ENCODE data around the gene ISG20. TPM values are rescaled to one million over a fixed set of nuclear protein-coding genes. Genes with fewer than 3 reads are reported as not detected.
"Not testable (repeated sequence)": the region's sequence is repeated elsewhere in the genome, so short reads cannot be mapped to it uniquely, and the experiment has no call there.

The ISG20 gene
- total and polyA plus RNA-seq, 2 donors: 1.7 to 9.1 TPM

- no peaks in the 10 kb centered on the region for H3K4me1 ChIP-seq (ENCODE audit: insufficient read depth)
- H3K4me3 ChIP-seq (ENCODE audit: low read depth, low read length): no peak overlapping the region
- no peak for DNase-seq (ENCODE audit: extremely low spot score)
- 78% methylated on average over 5 of the region's 5 CpGs for WGBS
- H3K36me3 ChIP-seq (ENCODE audit: insufficient read depth): no peaks in the 10 kb centered on the region
- H3K27ac ChIP-seq (ENCODE audit: low read depth): peak overlapping the region; percentile 14
Observed at GRCh38 chr15:88636654-88637053, 2.2 kb upstream of the ISG20 start.

DNA sequence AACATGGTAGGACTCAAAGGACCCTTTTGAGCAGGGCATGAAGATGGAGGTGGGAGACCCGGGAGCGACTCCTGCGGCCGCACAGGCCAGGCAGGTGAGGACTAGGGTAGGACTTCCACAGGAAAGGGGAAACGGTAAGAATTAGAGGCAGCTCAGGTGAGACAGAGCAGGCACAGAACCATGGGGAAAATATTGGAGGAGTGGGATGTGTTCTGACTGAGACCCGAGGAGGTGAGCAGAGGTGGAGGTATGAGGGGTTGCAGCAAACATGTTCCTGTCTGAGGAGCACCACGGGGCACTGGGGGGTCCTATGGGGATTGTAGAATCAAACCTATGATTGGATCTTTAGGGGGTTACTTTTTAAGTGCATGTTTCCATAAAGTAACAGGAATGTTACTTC lies 1.4 kb upstream of the ISG20 start:
- no peaks in the 10 kb centered on the region for H3K36me3 ChIP-seq (ENCODE audit: insufficient read depth)
- no peak for DNase-seq (ENCODE audit: extremely low spot score)
- WGBS: 83% methylated on average over 7 of the region's 7 CpGs
- H3K4me3 ChIP-seq (ENCODE audit: low read depth, low read length): no peak overlapping the region
- H3K4me1 ChIP-seq (ENCODE audit: insufficient read depth): no peaks in the 10 kb centered on the region
- H3K27ac ChIP-seq (ENCODE audit: low read depth): no peak overlapping the region

DNA sequence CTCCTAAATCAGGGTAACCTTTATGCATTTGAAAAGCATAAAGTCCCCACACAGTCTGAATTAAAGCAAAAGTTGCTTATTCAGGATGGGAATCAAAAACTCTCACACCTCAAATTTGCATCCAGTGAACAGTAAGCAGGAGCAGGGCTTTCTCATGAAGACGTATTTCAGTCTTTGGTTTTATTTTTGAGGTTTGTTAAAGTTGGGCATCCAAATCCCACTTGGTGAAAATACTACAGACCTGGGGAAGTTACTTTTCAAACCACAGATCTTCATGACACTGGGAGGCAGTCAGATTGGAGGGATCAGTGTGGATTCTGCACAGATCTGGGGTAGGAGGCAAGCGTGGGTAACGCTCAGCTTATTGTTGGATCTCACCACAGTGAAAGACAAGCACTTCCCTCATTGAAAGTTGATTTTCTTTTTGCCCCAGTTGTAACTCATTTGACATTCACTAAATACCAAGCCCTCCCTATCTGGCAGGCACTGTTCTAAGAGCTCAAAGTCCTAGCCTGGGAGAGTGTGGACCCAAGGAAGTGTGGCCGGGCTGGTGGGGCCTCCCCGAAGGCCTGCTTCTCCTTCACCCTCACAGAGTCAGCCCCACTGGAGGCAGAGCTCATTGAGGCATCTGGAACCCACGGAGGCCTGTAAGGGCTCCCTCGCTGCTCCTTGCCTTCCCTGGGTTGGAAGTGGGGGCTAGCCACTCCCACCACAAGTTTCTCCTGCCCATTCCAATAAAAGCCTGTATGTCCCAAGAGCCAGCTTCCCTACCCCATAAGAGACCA lies 783 bp upstream of the ISG20 start:
- peak overlapping the region; percentile 47 for H3K4me3 ChIP-seq (ENCODE audit: low read depth, low read length)
- 70% methylated on average over 7 of the region's 7 CpGs for WGBS
- DNase-seq (ENCODE audit: extremely low spot score): no peak
- peak overlapping the region; percentile 98 for H3K27ac ChIP-seq (ENCODE audit: low read depth)
- H3K4me1 ChIP-seq (ENCODE audit: insufficient read depth): no peaks in the 10 kb centered on the region
- H3K36me3 ChIP-seq (ENCODE audit: insufficient read depth): no peaks in the 10 kb centered on the region

GRCh38 chr15:88641959-88642452 lies 3.2 kb downstream of the ISG20 start:
- H3K4me1 ChIP-seq (ENCODE audit: insufficient read depth): no peaks in the 10 kb centered on the region
- H3K4me3 ChIP-seq (ENCODE audit: low read depth, low read length): no peak overlapping the region
- DNase-seq (ENCODE audit: extremely low spot score): no peak
- no peak overlapping the region for H3K27ac ChIP-seq (ENCODE audit: low read depth)
- 91% methylated on average over 12 of the region's 12 CpGs for WGBS
- H3K36me3 ChIP-seq (ENCODE audit: insufficient read depth): no peaks in the 10 kb centered on the region

GRCh38 chr15:88642514-88642913 lies 3.7 kb downstream of the ISG20 start:
- not testable (repeated sequence) for H3K27ac ChIP-seq (ENCODE audit: low read depth); H3K4me3 ChIP-seq (ENCODE audit: low read depth, low read length); H3K36me3 ChIP-seq (ENCODE audit: insufficient read depth); DNase-seq (ENCODE audit: extremely low spot score); H3K4me1 ChIP-seq (ENCODE audit: insufficient read depth)
- 94% methylated on average over 11 of the region's 11 CpGs for WGBS

- 91% methylated on average over 9 of the region's 9 CpGs for WGBS
- H3K36me3 ChIP-seq (ENCODE audit: insufficient read depth): no peaks in the 10 kb centered on the region
- H3K4me1 ChIP-seq (ENCODE audit: insufficient read depth): no peaks in the 10 kb centered on the region
- no peak overlapping the region for H3K4me3 ChIP-seq (ENCODE audit: low read depth, low read length)
- DNase-seq (ENCODE audit: extremely low spot score): no peak
- H3K27ac ChIP-seq (ENCODE audit: low read depth): no peak overlapping the region
Observed at GRCh38 chr15:88644741-88645140, 5.9 kb downstream of the ISG20 start.

DNA sequence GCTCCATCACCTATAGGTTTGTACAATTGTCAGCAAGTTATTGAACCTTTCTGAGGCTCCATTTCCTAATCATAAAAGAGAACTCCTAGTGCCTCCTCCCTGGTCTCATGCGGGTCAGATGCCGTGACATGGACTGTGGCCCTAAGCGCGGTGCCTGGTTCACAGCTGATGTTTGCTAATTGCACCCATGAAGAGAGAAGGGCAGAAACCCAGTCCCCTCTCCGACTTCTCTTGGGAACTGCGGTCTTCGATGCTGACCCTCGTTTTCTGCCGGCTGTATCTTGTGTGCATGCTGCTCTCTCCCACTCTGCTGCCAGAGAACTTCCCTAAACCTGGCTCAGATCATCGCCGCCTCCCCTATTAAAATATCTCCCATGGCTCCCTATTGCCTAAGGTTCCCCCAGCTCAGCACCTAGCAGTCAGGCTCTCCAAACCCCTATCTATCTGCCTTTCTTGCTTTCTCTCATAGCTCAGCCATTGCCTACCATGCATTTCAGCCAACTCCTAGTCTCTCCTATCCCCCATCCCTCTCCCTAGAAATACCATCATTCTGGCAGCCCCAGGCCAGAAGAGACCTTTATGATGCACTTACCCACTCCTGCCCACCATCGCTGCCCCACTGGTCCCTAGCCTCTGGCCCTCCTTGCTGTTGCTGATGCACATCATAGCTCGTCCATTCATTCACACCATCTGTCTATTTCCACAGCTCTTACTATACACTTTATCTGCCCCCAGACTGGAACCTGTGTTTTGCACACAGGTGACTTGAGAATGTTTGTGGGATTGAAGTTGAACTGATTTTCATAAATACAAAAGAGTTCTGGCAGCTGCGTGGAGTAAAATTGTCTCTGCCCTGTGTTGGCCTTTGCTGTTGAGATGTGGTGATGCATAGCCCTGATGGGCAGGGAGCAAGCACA lies 6.6 kb downstream of the ISG20 start:
- WGBS: 93% methylated on average over 14 of the region's 14 CpGs
- H3K4me3 ChIP-seq (ENCODE audit: low read depth, low read length): no peak overlapping the region
- DNase-seq (ENCODE audit: extremely low spot score): no peak

DNA sequence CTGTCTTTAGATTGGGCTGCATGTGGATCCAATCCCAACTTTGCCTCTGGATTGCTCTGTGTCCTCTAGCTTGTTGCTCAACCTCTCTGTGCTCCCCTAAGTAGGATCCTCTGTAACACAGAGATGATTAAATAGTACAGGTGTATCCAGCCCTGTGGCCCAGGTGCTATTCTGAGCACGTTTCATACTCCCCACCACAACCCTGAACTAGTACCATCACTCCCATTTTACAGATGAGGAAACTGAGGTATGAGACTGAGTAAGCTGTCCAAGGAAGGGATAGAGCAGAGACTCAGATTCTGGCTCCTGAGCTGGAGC lies 7.2 kb downstream of the ISG20 start:
- H3K4me3 ChIP-seq (ENCODE audit: low read depth, low read length): no peak overlapping the region
- WGBS: 77% methylated on average over 1 of the region's 1 CpG
- DNase-seq (ENCODE audit: extremely low spot score): no peak
- no peak overlapping the region for H3K27ac ChIP-seq (ENCODE audit: low read depth)
- no peaks in the 10 kb centered on the region for H3K36me3 ChIP-seq (ENCODE audit: insufficient read depth)
- H3K4me1 ChIP-seq (ENCODE audit: insufficient read depth): no peaks in the 10 kb centered on the region

More for the DNA sequence above, 6.6 kb downstream of the ISG20 start:
- no peaks in the 10 kb centered on the region for H3K36me3 ChIP-seq (ENCODE audit: insufficient read depth)
- H3K4me1 ChIP-seq (ENCODE audit: insufficient read depth): no peaks in the 10 kb centered on the region
- no peak overlapping the region for H3K27ac ChIP-seq (ENCODE audit: low read depth)

GRCh38 chr15:88646951-88647350 lies 8.1 kb downstream of the ISG20 start:
- Histone ChIP-seq H3K27ac (ENCODE audit: low read depth) (no peak overlapping the region), H3K4me3 (ENCODE audit: low read depth, low read length) (no peak overlapping the region), H3K4me1 (ENCODE audit: insufficient read depth) (no peaks in the 10 kb centered on the region), H3K36me3 (ENCODE audit: insufficient read depth) (no peaks in the 10 kb centered on the region)
- no peak for DNase-seq (ENCODE audit: extremely low spot score)
- WGBS: 94% methylated on average over 5 of the region's 5 CpGs

- Histone ChIP-seq H3K4me3 (ENCODE audit: low read depth, low read length) (no peak overlapping the region), H3K4me1 (ENCODE audit: insufficient read depth) (no peaks in the 10 kb centered on the region), H3K36me3 (ENCODE audit: insufficient read depth) (no peaks in the 10 kb centered on the region), H3K27ac (ENCODE audit: low read depth) (no peak overlapping the region)
- WGBS: 91% methylated on average over 11 of the region's 11 CpGs
- no peak for DNase-seq (ENCODE audit: extremely low spot score)
Observed at GRCh38 chr15:88647351-88648105, 8.7 kb downstream of the ISG20 start.

GRCh38 chr15:88648357-88649214 lies 9.8 kb downstream of the ISG20 start:
- Histone ChIP-seq H3K4me1 (ENCODE audit: insufficient read depth) (no peaks in the 10 kb centered on the region), H3K36me3 (ENCODE audit: insufficient read depth) (no peaks in the 10 kb centered on the region), H3K4me3 (ENCODE audit: low read depth, low read length) (no peak overlapping the region), H3K27ac (ENCODE audit: low read depth) (no peak overlapping the region)
- WGBS: 86% methylated on average over 12 of the region's 12 CpGs
- DNase-seq (ENCODE audit: extremely low spot score): no peak

DNA sequence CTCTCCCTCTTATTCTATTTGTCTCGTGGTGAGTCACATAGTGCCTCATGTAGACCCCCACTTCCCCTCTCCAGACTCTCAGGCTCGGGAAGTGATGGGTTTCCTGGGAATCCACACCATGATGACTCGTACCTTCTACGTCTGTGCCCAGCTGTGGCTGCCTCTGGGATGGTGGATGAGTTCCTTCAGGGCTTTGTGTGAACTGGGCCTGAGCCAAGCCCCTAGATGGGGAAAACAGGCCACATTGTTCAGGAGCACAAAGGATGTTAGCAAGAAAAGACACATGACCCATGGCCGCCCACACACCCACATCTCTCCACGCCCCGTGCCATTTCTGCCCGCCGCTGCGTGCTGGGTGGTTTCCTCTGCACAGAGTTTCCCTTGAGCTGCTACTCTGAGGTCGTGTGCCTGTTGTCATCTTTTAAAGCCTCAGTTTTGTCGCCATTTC lies 10.5 kb downstream of the ISG20 start:
- Histone ChIP-seq H3K27ac (ENCODE audit: low read depth) (no peak overlapping the region), H3K4me1 (ENCODE audit: insufficient read depth) (no peaks in the 10 kb centered on the region), H3K36me3 (ENCODE audit: insufficient read depth) (no peaks in the 10 kb centered on the region), H3K4me3 (ENCODE audit: low read depth, low read length) (no peak overlapping the region)
- DNase-seq (ENCODE audit: extremely low spot score): no peak
- 58% methylated on average over 12 of the region's 12 CpGs for WGBS

Measured in urinary bladder (tissue), 4 donors.